Prostate gland (tissue), 2 donors: ENCODE results near the gene SPNS3.

Experiments
- CTCF ChIP-seq, 4 experiments: fragments of 200-600 bp in 2 of 4; fragments of 450-650 bp in 2 of 4; sonication (generic) in 2 of 4; IDR thresholded peaks; 1 replicate in 3 of 4; 2 replicates in 1 of 4; pipeline ENCODE4 v1.5.1; 2016 to 2019; ENCODE audit warnings: antibody characterized with exemption in 4 of 4, mild to moderate bottlenecking in 2 of 4, moderate library complexity in 2 of 4
- POLR2A ChIP-seq: fragments of 450-650 bp; IDR thresholded peaks from one replicate; pipeline ENCODE4 v1.6.1; 2016; ENCODE audit warnings: antibody characterized with exemption, mild to moderate bottlenecking
- POLR2AphosphoS5 ChIP-seq: sonication (generic); formaldehyde crosslinking; IDR thresholded peaks from one replicate; pipeline ENCODE4 v1.6.1; 2017; ENCODE audit warnings: antibody characterized with exemption

- TF ChIP-seq POLR2AphosphoS5 (no peak), POLR2A (no peak), CTCF (IDR thresholded peaks at IDR 0.05) (no peak)
These were observed 92.1 kb downstream of the SPNS3 start for GRCh38 chr17:4525691-4526397.
